Esophagus muscularis mucosa (tissue), 3 donors: ENCODE results near the gene KNL1.

ENCODE experiments used
- POLR2A ChIP-seq: fragments of 450-650 bp; IDR thresholded peaks from one replicate; pipeline ENCODE4 v1.6.1; 2017; ENCODE audit warnings: antibody characterized with exemption, moderate library complexity, mild to moderate bottlenecking, low read depth
- POLR2AphosphoS5 ChIP-seq, 2 donors: sonication (generic); formaldehyde crosslinking; IDR thresholded peaks; one replicate each; pipeline ENCODE4 v1.6.1; 2017; ENCODE audit warnings: antibody characterized with exemption in 2 of 2
- TF ChIP-seq, protein P1 (sequence below), 3 experiments: fragments of 200-600 bp in 2 of 3; fragments of 450-650 bp in 1 of 3; sonication (generic) in 2 of 3; IDR thresholded peaks; one replicate each; pipeline ENCODE4 v1.5.1; 2017 to 2019; ENCODE audit warnings: antibody characterized with exemption in 3 of 3, mild to moderate bottlenecking in 2 of 3, moderate library complexity in 1 of 3

DNA sequence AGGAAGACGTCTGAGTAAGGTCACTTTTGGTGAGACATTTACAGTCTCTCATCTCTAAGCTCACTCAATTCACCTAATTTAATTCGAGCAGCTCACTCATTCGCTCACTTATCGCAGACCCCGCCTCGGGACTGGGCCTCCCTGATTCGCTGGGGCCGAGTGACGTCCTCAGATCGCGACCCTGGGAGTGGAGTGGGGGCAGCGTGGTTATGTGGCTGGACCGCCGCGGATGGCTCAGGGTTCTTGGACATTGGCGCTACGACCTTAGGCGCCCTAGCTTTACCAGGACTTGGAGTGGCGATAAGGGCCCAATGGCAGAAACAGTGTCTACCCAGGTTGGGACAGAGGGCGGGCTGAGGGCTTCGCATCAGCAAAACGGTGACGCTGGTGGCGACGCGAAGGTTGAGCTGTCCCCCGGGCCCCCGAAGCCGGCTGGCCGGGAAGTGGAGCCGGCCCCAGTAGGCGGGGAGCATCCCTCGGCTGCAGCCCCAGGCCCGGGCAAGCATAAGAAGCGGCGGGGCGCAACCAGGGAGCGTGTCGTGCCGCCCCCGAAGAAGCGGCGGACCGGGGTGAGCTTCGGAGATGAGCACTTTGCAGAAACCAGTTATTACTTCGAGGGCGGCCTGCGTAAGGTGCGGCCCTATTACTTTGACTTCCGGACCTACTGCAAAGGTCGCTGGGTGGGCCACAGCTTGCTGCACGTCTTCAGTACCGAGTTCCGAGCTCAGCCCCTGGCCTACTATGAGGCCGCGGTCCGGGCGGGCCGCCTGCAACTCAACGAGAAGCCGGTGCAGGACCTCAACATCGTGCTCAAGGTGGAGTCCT lies 24.7 kb upstream of the KNL1 start, which contains the start of gene RPUSD2:
- TF ChIP-seq, protein P1, sequence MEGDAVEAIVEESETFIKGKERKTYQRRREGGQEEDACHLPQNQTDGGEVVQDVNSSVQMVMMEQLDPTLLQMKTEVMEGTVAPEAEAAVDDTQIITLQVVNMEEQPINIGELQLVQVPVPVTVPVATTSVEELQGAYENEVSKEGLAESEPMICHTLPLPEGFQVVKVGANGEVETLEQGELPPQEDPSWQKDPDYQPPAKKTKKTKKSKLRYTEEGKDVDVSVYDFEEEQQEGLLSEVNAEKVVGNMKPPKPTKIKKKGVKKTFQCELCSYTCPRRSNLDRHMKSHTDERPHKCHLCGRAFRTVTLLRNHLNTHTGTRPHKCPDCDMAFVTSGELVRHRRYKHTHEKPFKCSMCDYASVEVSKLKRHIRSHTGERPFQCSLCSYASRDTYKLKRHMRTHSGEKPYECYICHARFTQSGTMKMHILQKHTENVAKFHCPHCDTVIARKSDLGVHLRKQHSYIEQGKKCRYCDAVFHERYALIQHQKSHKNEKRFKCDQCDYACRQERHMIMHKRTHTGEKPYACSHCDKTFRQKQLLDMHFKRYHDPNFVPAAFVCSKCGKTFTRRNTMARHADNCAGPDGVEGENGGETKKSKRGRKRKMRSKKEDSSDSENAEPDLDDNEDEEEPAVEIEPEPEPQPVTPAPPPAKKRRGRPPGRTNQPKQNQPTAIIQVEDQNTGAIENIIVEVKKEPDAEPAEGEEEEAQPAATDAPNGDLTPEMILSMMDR (IDR thresholded peaks at IDR 0.05), result peak in 1 of 3 experiments; percentile 7
- TF ChIP-seq POLR2AphosphoS5 (IDR thresholded peaks at IDR 0.05) (peak; percentile 94 to 97), POLR2A (peak; percentile 44)
